GM12873 (cell line): ENCODE measurements around the gene SPDEF.

Experiments used
- CTCF ChIP-seq: IDR thresholded peaks from 2 replicates; pipeline ENCODE4 v1.5.1; 2012; ENCODE audit warnings: low read depth, mild to moderate bottlenecking, moderate library complexity, low read length, control low read depth; ENCODE audit not compliant: insufficient read depth; ENCODE audit errors: missing control alignments

SPDEF gene

GRCh38 chr6:34524971-34525370 lies 31.2 kb downstream of the SPDEF start:
- no peak for TF ChIP-seq CTCF

- TF ChIP-seq CTCF, result no peak
Measured at GRCh38 chr6:34524499-34524898, 31.6 kb downstream of the SPDEF start.

GRCh38 chr6:34523441-34524206 lies 32.5 kb downstream of the SPDEF start:
- TF ChIP-seq CTCF, result no peak

- no peak for TF ChIP-seq CTCF
Measured at GRCh38 chr6:34522761-34523160, 33.4 kb downstream of the SPDEF start.

GRCh38 chr6:34521463-34522285 lies 34.5 kb downstream of the SPDEF start:
- no peak for TF ChIP-seq CTCF

- TF ChIP-seq CTCF, result no peak
Measured at GRCh38 chr6:34520645-34521462, 35.3 kb downstream of the SPDEF start.
